Measurements from ENCODE around the gene ARHGAP18. TPM values are rescaled to one million over a fixed set of nuclear protein-coding genes. Genes with fewer than 3 reads are reported as not detected.
A peak's percentile ranks its signal among the peaks of the same experiment; 100 is the strongest.

The ARHGAP18 gene
- total and polyA plus RNA-seq, 2 of the 13 experiments (the other 11 are each of a cell fraction or from before 2014, with no cell fraction given), result 58.2 to 115 TPM

DNA sequence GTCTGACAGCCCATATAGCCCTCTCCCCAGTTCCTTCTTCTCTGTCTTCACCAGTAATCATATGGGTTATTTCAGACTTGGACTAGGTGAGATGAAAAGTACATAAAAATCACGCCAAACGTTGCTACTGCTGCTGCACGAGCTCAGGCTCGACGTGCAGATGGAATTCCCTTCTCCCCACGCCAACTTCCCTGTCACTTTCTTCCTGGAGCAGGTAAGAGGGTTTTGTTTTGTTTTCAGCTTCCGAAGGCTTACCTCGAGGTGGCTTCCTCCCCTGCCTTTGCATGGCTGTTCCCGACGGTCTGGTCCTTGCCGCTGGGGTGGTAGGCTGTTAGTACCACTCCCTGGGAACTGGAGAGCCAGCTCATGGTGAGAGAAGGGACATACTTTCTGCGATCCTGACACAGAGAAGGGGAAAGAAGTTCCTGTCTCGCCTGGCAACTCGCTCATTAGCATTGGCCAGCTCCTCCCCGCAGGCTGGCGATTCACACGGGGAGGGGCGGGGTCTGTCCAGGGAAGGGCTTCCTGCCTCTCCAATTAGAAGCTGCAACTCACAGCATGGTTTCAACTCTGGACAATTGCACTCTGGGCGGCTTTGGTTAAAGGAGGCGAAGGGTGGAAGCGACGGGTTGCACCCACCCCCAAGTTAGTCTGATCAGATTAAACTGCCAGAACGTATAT lies at the start of gene ARHGAP18 (continued):
- TF ChIP-seq, protein P1, sequence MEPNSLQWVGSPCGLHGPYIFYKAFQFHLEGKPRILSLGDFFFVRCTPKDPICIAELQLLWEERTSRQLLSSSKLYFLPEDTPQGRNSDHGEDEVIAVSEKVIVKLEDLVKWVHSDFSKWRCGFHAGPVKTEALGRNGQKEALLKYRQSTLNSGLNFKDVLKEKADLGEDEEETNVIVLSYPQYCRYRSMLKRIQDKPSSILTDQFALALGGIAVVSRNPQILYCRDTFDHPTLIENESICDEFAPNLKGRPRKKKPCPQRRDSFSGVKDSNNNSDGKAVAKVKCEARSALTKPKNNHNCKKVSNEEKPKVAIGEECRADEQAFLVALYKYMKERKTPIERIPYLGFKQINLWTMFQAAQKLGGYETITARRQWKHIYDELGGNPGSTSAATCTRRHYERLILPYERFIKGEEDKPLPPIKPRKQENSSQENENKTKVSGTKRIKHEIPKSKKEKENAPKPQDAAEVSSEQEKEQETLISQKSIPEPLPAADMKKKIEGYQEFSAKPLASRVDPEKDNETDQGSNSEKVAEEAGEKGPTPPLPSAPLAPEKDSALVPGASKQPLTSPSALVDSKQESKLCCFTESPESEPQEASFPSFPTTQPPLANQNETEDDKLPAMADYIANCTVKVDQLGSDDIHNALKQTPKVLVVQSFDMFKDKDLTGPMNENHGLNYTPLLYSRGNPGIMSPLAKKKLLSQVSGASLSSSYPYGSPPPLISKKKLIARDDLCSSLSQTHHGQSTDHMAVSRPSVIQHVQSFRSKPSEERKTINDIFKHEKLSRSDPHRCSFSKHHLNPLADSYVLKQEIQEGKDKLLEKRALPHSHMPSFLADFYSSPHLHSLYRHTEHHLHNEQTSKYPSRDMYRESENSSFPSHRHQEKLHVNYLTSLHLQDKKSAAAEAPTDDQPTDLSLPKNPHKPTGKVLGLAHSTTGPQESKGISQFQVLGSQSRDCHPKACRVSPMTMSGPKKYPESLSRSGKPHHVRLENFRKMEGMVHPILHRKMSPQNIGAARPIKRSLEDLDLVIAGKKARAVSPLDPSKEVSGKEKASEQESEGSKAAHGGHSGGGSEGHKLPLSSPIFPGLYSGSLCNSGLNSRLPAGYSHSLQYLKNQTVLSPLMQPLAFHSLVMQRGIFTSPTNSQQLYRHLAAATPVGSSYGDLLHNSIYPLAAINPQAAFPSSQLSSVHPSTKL (CRISPR knock-in tag; IDR thresholded peaks at IDR 0.05), result peak; percentile 86
- TF ChIP-seq, protein P2, sequence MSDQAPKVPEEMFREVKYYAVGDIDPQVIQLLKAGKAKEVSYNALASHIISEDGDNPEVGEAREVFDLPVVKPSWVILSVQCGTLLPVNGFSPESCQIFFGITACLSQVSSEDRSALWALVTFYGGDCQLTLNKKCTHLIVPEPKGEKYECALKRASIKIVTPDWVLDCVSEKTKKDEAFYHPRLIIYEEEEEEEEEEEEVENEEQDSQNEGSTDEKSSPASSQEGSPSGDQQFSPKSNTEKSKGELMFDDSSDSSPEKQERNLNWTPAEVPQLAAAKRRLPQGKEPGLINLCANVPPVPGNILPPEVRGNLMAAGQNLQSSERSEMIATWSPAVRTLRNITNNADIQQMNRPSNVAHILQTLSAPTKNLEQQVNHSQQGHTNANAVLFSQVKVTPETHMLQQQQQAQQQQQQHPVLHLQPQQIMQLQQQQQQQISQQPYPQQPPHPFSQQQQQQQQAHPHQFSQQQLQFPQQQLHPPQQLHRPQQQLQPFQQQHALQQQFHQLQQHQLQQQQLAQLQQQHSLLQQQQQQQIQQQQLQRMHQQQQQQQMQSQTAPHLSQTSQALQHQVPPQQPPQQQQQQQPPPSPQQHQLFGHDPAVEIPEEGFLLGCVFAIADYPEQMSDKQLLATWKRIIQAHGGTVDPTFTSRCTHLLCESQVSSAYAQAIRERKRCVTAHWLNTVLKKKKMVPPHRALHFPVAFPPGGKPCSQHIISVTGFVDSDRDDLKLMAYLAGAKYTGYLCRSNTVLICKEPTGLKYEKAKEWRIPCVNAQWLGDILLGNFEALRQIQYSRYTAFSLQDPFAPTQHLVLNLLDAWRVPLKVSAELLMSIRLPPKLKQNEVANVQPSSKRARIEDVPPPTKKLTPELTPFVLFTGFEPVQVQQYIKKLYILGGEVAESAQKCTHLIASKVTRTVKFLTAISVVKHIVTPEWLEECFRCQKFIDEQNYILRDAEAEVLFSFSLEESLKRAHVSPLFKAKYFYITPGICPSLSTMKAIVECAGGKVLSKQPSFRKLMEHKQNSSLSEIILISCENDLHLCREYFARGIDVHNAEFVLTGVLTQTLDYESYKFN (CRISPR knock-in tag; conservative IDR thresholded peaks at IDR 0.05), result no peak; the same call in none of the 2 replicates
- TF ChIP-seq, protein P3, sequence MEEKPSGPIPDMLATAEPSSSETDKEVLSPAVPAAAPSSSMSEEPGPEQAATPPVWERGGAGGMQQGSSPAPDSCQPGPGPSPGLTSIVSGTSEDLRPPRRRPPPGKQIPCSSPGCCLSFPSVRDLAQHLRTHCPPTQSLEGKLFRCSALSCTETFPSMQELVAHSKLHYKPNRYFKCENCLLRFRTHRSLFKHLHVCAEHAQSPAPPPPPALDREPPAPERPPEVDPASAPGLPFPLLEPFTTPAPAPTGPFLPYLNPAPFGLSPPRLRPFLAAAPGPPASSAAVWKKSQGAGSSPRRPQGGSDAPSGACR (CRISPR knock-in tag; IDR thresholded peaks at IDR 0.05), result peak; percentile 57; the same call in 1 of the 2 replicates
- no peak for TF ChIP-seq ZNF354B (CRISPR knock-in tag; IDR thresholded peaks at IDR 0.05)
- peak; percentile 70; the same call in 1 of the 2 replicates for TF ChIP-seq POGK (CRISPR knock-in tag; conservative IDR thresholded peaks at IDR 0.05)
- no peak for TF ChIP-seq BHLHE40 (IDR thresholded peaks at IDR 0.05; ENCODE audit: low read length)
- no peak; the same call in 1 of the 2 replicates for TF ChIP-seq ZNF747 (CRISPR knock-in tag; IDR thresholded peaks at IDR 0.05; ENCODE audit: borderline replicate concordance)
- no peak for TF ChIP-seq ZBTB21 (CRISPR knock-in tag; IDR thresholded peaks at IDR 0.05)
- no peak; the same call in 1 of the 2 replicates for TF ChIP-seq ZSCAN21 (CRISPR knock-in tag; IDR thresholded peaks at IDR 0.05; ENCODE audit: borderline replicate concordance)
- peak; percentile 76; the same call in 1 of the 2 replicates for TF ChIP-seq ZBTB20 (CRISPR knock-in tag; IDR thresholded peaks at IDR 0.05; ENCODE audit: borderline replicate concordance, low read depth)
- TF ChIP-seq PATZ1 (CRISPR knock-in tag; IDR thresholded peaks at IDR 0.05), result peak; percentile 60
- TF ChIP-seq MEF2D (CRISPR knock-in tag; IDR thresholded peaks at IDR 0.05), result peak; percentile 65
- TF ChIP-seq ZNF816 (CRISPR knock-in tag; IDR thresholded peaks at IDR 0.05; ENCODE audit: borderline replicate concordance), result 0 out of 2 replicates have a peak, but pooled peaks have one; percentile 64
- peak; percentile 67; the same call in 1 of the 2 replicates for TF ChIP-seq PHF20 (CRISPR knock-in tag; IDR thresholded peaks at IDR 0.05)
